Lower leg skin (tissue), 3 donors: ENCODE measurements around the gene POLD1.

Experiments
- POLR2A ChIP-seq, 2 donors: fragments of 450-650 bp; IDR thresholded peaks; one replicate each; pipeline ENCODE4 v1.6.1; 2016 to 2017; ENCODE audit warnings: antibody characterized with exemption in 2 of 2, mild to moderate bottlenecking in 1 of 2, moderate library complexity in 1 of 2
- TF ChIP-seq, protein P1 (sequence below), 3 donors: fragments of 450-650 bp; IDR thresholded peaks; one replicate each; pipeline ENCODE4 v1.5.1; 2016; ENCODE audit warnings: antibody characterized with exemption in 3 of 3, mild to moderate bottlenecking in 3 of 3, moderate library complexity in 2 of 3

DNA sequence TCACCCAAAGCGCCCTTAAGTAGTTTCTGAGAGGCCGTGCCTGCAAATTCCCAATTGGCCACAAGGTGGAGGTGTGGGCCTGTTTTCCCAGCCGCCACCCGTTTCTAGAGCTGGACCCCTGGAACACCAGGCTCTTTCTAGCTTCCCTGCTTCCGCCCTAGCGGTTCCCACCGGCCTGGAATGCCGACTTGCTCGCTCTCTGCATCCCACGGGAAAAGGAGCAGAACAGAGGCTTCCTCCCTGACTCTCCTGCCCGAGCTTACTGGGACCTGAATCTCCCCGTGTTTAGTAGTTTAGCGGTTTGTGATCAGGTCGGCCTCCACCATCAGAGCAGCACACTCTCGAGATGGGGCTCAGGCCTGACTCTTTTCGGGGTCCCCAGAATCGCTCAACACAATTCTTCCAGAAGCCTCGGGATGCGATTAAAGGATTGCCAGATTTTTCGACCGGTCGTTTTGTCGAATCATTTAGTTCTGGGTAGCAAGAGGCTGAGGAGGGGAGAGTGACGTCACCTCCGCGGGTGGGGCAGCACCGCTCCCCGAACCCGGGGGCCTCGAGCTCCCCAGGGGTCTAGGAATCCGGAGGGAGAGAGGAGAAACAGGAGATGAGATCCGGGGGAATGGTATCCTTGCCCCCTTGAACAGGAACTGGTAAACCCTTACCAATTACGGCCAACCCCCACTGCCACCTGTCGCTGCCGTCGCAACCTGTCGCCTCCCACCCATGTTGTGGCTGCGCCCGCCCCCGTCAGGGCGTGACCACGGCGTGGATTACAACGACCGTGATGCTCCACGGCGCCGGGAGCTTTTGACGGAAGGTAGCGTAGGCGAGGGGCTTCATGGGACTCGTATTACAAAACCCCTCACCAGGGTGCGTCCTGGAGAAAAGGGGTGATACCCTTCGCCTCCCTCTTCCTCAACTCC lies 26.7 kb upstream of the POLD1 start:
- TF ChIP-seq, protein P1, sequence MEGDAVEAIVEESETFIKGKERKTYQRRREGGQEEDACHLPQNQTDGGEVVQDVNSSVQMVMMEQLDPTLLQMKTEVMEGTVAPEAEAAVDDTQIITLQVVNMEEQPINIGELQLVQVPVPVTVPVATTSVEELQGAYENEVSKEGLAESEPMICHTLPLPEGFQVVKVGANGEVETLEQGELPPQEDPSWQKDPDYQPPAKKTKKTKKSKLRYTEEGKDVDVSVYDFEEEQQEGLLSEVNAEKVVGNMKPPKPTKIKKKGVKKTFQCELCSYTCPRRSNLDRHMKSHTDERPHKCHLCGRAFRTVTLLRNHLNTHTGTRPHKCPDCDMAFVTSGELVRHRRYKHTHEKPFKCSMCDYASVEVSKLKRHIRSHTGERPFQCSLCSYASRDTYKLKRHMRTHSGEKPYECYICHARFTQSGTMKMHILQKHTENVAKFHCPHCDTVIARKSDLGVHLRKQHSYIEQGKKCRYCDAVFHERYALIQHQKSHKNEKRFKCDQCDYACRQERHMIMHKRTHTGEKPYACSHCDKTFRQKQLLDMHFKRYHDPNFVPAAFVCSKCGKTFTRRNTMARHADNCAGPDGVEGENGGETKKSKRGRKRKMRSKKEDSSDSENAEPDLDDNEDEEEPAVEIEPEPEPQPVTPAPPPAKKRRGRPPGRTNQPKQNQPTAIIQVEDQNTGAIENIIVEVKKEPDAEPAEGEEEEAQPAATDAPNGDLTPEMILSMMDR (IDR thresholded peaks at IDR 0.05): peak in 1 of 3 donors; percentile 19
- no peak for TF ChIP-seq POLR2A (IDR thresholded peaks at IDR 0.05)
